Body of pancreas (tissue), 4 donors: ENCODE data around the gene VCAN. TPM values are rescaled to one million over a fixed set of nuclear protein-coding genes. Genes with fewer than 3 reads are reported as not detected.

Source experiments
- ATAC-seq: fragments of 150-250 bp; one replicate; pipeline ENCODE4 v1.9.1; 2016
- DNase-seq, 4 donors: peaks; one replicate each; pipeline ENCODE4 v3.0.0-alpha.2; 2019
- H3K27ac ChIP-seq, 4 donors: fragments of 200-600 bp; sonication (generic); 1 replicate in 3 of 4; 2 replicates in 1 of 4; pipeline versions ENCODE4 v1.5.1 to v1.6.1; 2016 to 2019; ENCODE audit warnings: mild to moderate bottlenecking in 1 of 4, mixed read lengths in 1 of 4, moderate library complexity in 1 of 4
- H3K27me3 ChIP-seq, 2 donors: fragments of 200-600 bp; sonication (generic); one replicate each; pipeline ENCODE4 v1.6.0; 2016; ENCODE audit warnings: mild to moderate bottlenecking in 1 of 2
- H3K36me3 ChIP-seq, 2 donors: fragments of 200-600 bp; sonication (generic); replicated peaks in 1 of 2; 2 replicates each; pipeline ENCODE4 v1.5.1; 2016; ENCODE audit warnings: low read depth in 2 of 2; ENCODE audit not compliant: insufficient read depth in 1 of 2
- H3K4me1 ChIP-seq: fragments of 200-600 bp; sonication (generic); one replicate; pipeline ENCODE4 v1.6.0; 2016
- H3K4me3 ChIP-seq, 2 donors: fragments of 200-600 bp; sonication (generic); 1 replicate in 1 of 2; 2 replicates in 1 of 2; pipeline ENCODE4 v1.5.1; 2016 to 2019
- H3K9me3 ChIP-seq, 3 donors: fragments of 200-600 bp; sonication (generic); 1 replicate in 2 of 3; 2 replicates in 1 of 3; pipeline ENCODE4 v1.5.1; 2016
- CTCF ChIP-seq, 7 experiments: fragments of 450-650 bp in 4 of 7; fragments of 200-600 bp in 3 of 7; sonication (generic) in 3 of 7; IDR thresholded peaks; one replicate each; pipeline ENCODE4 v1.5.1; 2016 to 2019; ENCODE audit warnings: antibody characterized with exemption in 7 of 7
- POLR2A ChIP-seq, 3 donors: fragments of 450-650 bp; IDR thresholded peaks; one replicate each; pipeline ENCODE4 v1.6.1; 2016; ENCODE audit warnings: antibody characterized with exemption in 3 of 3, mild to moderate bottlenecking in 2 of 3
- WGBS, 2 donors: methylation state at CpG; one replicate each; pipeline ENCODE4 v1.1.5; 2017; 5-methylcytosine and 5-hydroxymethylcytosine counted together
- intact Hi-C: fragments of 100-400 bp; cut with DNase I; formaldehyde crosslinking; loops from one replicate; pipeline ENCODE4 v1.15.1; 2023
- total RNA-seq, 2 donors: library from RNA; depleted of rRNA; stranded (reverse); fragments of >200 nt; gene quantifications; one replicate each; pipeline ENCODE4 v1.1.0, GENCODE V29; 2016

The VCAN gene
- total RNA-seq, 2 donors from 2014 or later, result 19.4 to 33.7 TPM

- no peak overlapping the region for H3K4me3 ChIP-seq
- H3K4me1 ChIP-seq, result no peaks in the 10 kb centered on the region
- intact Hi-C loops, result no loop called here
- no peaks in the 10 kb centered on the region for H3K36me3 ChIP-seq
- WGBS, 2 donors, result 48 to 50% methylated on average over 4 of the region's 4 CpGs
- TF ChIP-seq POLR2A (IDR thresholded peaks at IDR 0.05), result no peak
- TF ChIP-seq CTCF (IDR thresholded peaks at IDR 0.05), result no peak
- no peaks in the 10 kb centered on the region for H3K9me3 ChIP-seq
- DNase-seq, result no peak
- no peaks in the 10 kb centered on the region for H3K27me3 ChIP-seq
- no peak overlapping the region for H3K27ac ChIP-seq
- no peak for ATAC-seq
Measured at GRCh38 chr5:83527722-83528438, 56.3 kb downstream of the VCAN start.

- Histone ChIP-seq H3K9me3 (no peaks in the 10 kb centered on the region), H3K36me3 (no peaks in the 10 kb centered on the region), H3K4me1 (no peaks in the 10 kb centered on the region), H3K27me3 (no peaks in the 10 kb centered on the region), H3K4me3 (no peak overlapping the region), H3K27ac (no peak overlapping the region)
- no peak for TF ChIP-seq POLR2A (IDR thresholded peaks at IDR 0.05)
- TF ChIP-seq CTCF (IDR thresholded peaks at IDR 0.05), result no peak
- intact Hi-C loops, result no loop called here
- DNase-seq, result no peak
- WGBS, 2 donors, result 79 to 90% methylated on average over 2 of the region's 2 CpGs
- no peak for ATAC-seq
Measured at GRCh38 chr5:83528439-83528769, 56.9 kb downstream of the VCAN start.

GRCh38 chr5:83530193-83530592 is 58.6 kb downstream of the VCAN start:
- Histone ChIP-seq H3K4me3 (no peak overlapping the region), H3K27me3 (no peaks in the 10 kb centered on the region), H3K4me1 (no peaks in the 10 kb centered on the region), H3K36me3 (no peaks in the 10 kb centered on the region), H3K9me3 (no peaks in the 10 kb centered on the region), H3K27ac (no peak overlapping the region)
- no peak for TF ChIP-seq POLR2A (IDR thresholded peaks at IDR 0.05)
- TF ChIP-seq CTCF (IDR thresholded peaks at IDR 0.05), result no peak
- 49 to 54% methylated on average over 2 of the region's 2 CpGs for WGBS, 2 donors
- intact Hi-C loops, result no loop called here
- no peak for DNase-seq
- ATAC-seq, result no peak

DNA sequence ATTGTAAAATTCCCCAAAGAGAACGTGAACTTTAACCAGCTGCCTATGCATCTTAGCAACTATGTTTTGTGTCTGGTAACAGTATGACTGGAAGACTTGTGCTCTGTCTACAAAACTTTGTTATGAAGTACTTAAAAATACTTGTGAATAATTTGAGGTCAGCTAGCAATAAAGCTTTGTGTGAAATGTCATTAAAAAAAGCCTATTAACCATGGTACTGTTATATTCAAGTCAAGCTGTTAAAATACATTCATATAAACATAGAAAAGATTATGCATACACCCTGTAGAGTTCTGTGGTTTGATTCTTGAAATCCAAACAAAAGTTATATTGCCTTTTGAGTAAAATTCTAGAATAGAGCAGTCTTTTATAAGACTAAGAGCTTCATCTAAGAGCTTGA is 60.1 kb downstream of the VCAN start:
- WGBS, 2 donors, result 71 to 73% methylated on average over 1 of the region's 1 CpG
- Histone ChIP-seq H3K27ac (no peak overlapping the region), H3K27me3 (no peaks in the 10 kb centered on the region), H3K9me3 (no peaks in the 10 kb centered on the region), H3K4me3 (no peak overlapping the region), H3K4me1 (no peaks in the 10 kb centered on the region), H3K36me3 (no peaks in the 10 kb centered on the region)
- TF ChIP-seq CTCF (IDR thresholded peaks at IDR 0.05) (no peak), POLR2A (IDR thresholded peaks at IDR 0.05) (no peak)
- intact Hi-C loops, result no loop called here
- ATAC-seq (no peak), DNase-seq (no peak)

DNA sequence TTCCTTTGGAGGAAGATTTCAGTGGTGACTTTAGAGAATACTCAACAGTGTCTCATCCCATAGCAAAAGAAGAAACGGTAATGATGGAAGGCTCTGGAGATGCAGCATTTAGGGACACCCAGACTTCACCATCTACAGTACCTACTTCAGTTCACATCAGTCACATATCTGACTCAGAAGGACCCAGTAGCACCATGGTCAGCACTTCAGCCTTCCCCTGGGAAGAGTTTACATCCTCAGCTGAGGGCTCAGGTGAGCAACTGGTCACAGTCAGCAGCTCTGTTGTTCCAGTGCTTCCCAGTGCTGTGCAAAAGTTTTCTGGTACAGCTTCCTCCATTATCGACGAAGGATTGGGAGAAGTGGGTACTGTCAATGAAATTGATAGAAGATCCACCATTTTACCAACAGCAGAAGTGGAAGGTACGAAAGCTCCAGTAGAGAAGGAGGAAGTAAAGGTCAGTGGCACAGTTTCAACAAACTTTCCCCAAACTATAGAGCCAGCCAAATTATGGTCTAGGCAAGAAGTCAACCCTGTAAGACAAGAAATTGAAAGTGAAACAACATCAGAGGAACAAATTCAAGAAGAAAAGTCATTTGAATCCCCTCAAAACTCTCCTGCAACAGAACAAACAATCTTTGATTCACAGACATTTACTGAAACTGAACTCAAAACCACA is 67.4 kb downstream of the VCAN start:
- DNase-seq (no peak), ATAC-seq (no peak)
- no peak overlapping the region for H3K27ac ChIP-seq
- H3K36me3 ChIP-seq, result no peaks in the 10 kb centered on the region
- 75 to 82% methylated on average over 4 of the region's 4 CpGs for WGBS, 2 donors
- H3K27me3 ChIP-seq, result no peaks in the 10 kb centered on the region
- TF ChIP-seq CTCF (IDR thresholded peaks at IDR 0.05) (no peak), POLR2A (IDR thresholded peaks at IDR 0.05) (no peak)
- H3K9me3 ChIP-seq, result no peaks in the 10 kb centered on the region
- no peaks in the 10 kb centered on the region for H3K4me1 ChIP-seq
- intact Hi-C loops, result no loop called here
- no peak overlapping the region for H3K4me3 ChIP-seq
